WTC11 (cell line): ENCODE results near the gene TAAR2. TPM values are rescaled to one million over a fixed set of nuclear protein-coding genes. Genes with fewer than 3 reads are reported as not detected.

Experiments used
- ATAC-seq: fragments of 200-7000 bp; cut with Tn5 transposase; 2 replicates; pipeline ENCODE4 v1.10.0; 2021; ENCODE audit warnings: mild to moderate bottlenecking, moderate library complexity
- CTCF ChIA-PET: fragments of 300-600 bp; sonication (Branson Sonifier 250); formaldehyde crosslinking; loops from one replicate; lab custom pipeline; 2021; ENCODE audit warnings: antibody characterized with exemption; lab: Charles Lee
- POLR2A ChIA-PET: fragments of 350-600 bp; sonication (Branson Sonifier 250); formaldehyde crosslinking; loops from one replicate; lab custom pipeline; 2021; ENCODE audit warnings: antibody characterized with exemption; lab: Charles Lee
- DNase-seq: peaks from one replicate; pipeline ENCODE4 v3.0.0; 2021; ENCODE audit warnings: low spot score
- H3K27ac Mint-ChIP-seq: 2 replicates; pipeline ENCODE4 v1.8.0; 2021; ENCODE audit warnings: mixed read lengths
- H3K27me3 Mint-ChIP-seq: 2 replicates; pipeline ENCODE4 v1.8.0; 2021; ENCODE audit warnings: low read depth, mild to moderate bottlenecking, moderate library complexity, mixed read lengths
- H3K36me3 Mint-ChIP-seq: 2 replicates; pipeline ENCODE4 v1.8.0; 2021; ENCODE audit warnings: mixed read lengths
- H3K4me1 Mint-ChIP-seq: 2 replicates; pipeline ENCODE4 v1.8.0; 2022; ENCODE audit warnings: mixed read lengths
- H3K4me3 Mint-ChIP-seq: 2 replicates; pipeline ENCODE4 v1.8.0; 2021; ENCODE audit warnings: mild to moderate bottlenecking, moderate library complexity, mixed read lengths
- H3K9me3 Mint-ChIP-seq: 2 replicates; pipeline ENCODE4 v1.8.0; 2021; ENCODE audit warnings: mixed read lengths
- CDX4 ChIP-seq: fragments of 250-450 bp; sonication (Bioruptor Pico); IDR thresholded peaks from 2 replicates; pipeline ENCODE4 v1.9.0; 2021; ENCODE audit warnings: moderate library complexity, mild to moderate bottlenecking, inconsistent platforms, borderline replicate concordance
- ESRRA ChIP-seq: sonication (generic); formaldehyde crosslinking; IDR thresholded peaks from 2 replicates; pipeline ENCODE4 v1.8.1; 2022; ENCODE audit warnings: mild to moderate bottlenecking, missing genetic modification reagents, borderline replicate concordance
- FOXP1 ChIP-seq: sonication (generic); formaldehyde crosslinking; IDR thresholded peaks from 2 replicates; pipeline ENCODE4 v1.8.0; 2022; ENCODE audit warnings: missing genetic modification reagents, mild to moderate bottlenecking, moderate library complexity, borderline replicate concordance
- FOXP4 ChIP-seq: sonication (generic); formaldehyde crosslinking; IDR thresholded peaks from 2 replicates; pipeline ENCODE4 v1.8.0; 2022; ENCODE audit warnings: mild to moderate bottlenecking, missing genetic modification reagents
- OVOL2 ChIP-seq: fragments of 250-450 bp; sonication (Bioruptor Pico); IDR thresholded peaks from 2 replicates; pipeline ENCODE4 v1.9.0; 2021; ENCODE audit warnings: mild to moderate bottlenecking, borderline replicate concordance
- TEAD1 ChIP-seq: sonication (generic); formaldehyde crosslinking; IDR thresholded peaks from 2 replicates; pipeline ENCODE4 v1.8.0; 2022; ENCODE audit warnings: mild to moderate bottlenecking, missing genetic modification reagents
- ZNF121 ChIP-seq: sonication (generic); formaldehyde crosslinking; IDR thresholded peaks from 2 replicates; pipeline ENCODE4 v1.8.0; 2023; ENCODE audit warnings: missing genetic modification reagents
- ZNF219 ChIP-seq: sonication (generic); formaldehyde crosslinking; IDR thresholded peaks from 2 replicates; pipeline ENCODE4 v1.8.0; 2023; ENCODE audit warnings: missing genetic modification reagents, mild to moderate bottlenecking, borderline replicate concordance
- ZNF232 ChIP-seq: sonication (generic); formaldehyde crosslinking; IDR thresholded peaks from 2 replicates; pipeline ENCODE4 v1.8.0; 2022; ENCODE audit warnings: mild to moderate bottlenecking, missing genetic modification reagents
- ZNF263 ChIP-seq: sonication (generic); formaldehyde crosslinking; IDR thresholded peaks from 2 replicates; pipeline ENCODE4 v1.8.1; 2022; ENCODE audit warnings: low read depth, mild to moderate bottlenecking, moderate library complexity, missing genetic modification reagents
- ZNF416 ChIP-seq: fragments of 250-450 bp; sonication (Bioruptor Pico); IDR thresholded peaks from 2 replicates; pipeline ENCODE4 v1.9.0; 2021; ENCODE audit warnings: mild to moderate bottlenecking, inconsistent platforms
- ZSCAN18 ChIP-seq: fragments of 250-450 bp; sonication (Bioruptor Pico); IDR thresholded peaks from 2 replicates; pipeline ENCODE4 v2.1.2; 2022; ENCODE audit warnings: mild to moderate bottlenecking, moderate library complexity
- total RNA-seq: library from RNA; stranded (reverse); gene quantifications from 3 replicates; pipeline ENCODE4 v1.2.3, GENCODE V29; 2021
- TF ChIP-seq, protein P1 (sequence below): sonication (generic); formaldehyde crosslinking; IDR thresholded peaks from 2 replicates; pipeline ENCODE4 v1.8.1; 2022; ENCODE audit warnings: low read depth, mild to moderate bottlenecking, moderate library complexity, missing genetic modification reagents, borderline replicate concordance
- TF ChIP-seq, protein P2 (sequence below): sonication (generic); formaldehyde crosslinking; IDR thresholded peaks from 2 replicates; pipeline ENCODE4 v1.8.1; 2023; ENCODE audit warnings: mild to moderate bottlenecking, missing genetic modification reagents
- TF ChIP-seq, protein P3 (sequence below): sonication (generic); formaldehyde crosslinking; IDR thresholded peaks from 2 replicates; pipeline ENCODE4 v1.8.1; 2022; ENCODE audit warnings: mild to moderate bottlenecking, moderate library complexity, missing genetic modification reagents
- TF ChIP-seq, protein P4 (sequence below): sonication (generic); formaldehyde crosslinking; IDR thresholded peaks from 2 replicates; pipeline ENCODE4 v1.8.1; 2022; ENCODE audit warnings: mild to moderate bottlenecking, missing genetic modification reagents, moderate library complexity, borderline replicate concordance

The TAAR2 gene
- total RNA-seq, 1 experiment from 2014 or later = not detected

GRCh38 chr6:132664309-132665034 lies 40.4 kb upstream of the TAAR2 start:
- H3K27me3 Mint-ChIP-seq = no peaks in the 10 kb centered on the region
- no peak overlapping the region for H3K4me3 Mint-ChIP-seq
- ATAC-seq (no peak), DNase-seq (no peak)
- no peak overlapping the region for H3K27ac Mint-ChIP-seq
- peaks cover 20% of the 10 kb centered on the region for H3K36me3 Mint-ChIP-seq
- TF ChIP-seq ZNF121 (CRISPR knock-in tag) (no peak), ZNF416 (peak; percentile 91; the same call in 1 of the 2 replicates)
- peaks cover 17% of the 10 kb centered on the region for H3K4me1 Mint-ChIP-seq
- H3K9me3 Mint-ChIP-seq = peaks cover 24% of the 10 kb centered on the region
- CTCF ChIA-PET = no interaction called here
- POLR2A ChIA-PET = no interaction called here

DNA sequence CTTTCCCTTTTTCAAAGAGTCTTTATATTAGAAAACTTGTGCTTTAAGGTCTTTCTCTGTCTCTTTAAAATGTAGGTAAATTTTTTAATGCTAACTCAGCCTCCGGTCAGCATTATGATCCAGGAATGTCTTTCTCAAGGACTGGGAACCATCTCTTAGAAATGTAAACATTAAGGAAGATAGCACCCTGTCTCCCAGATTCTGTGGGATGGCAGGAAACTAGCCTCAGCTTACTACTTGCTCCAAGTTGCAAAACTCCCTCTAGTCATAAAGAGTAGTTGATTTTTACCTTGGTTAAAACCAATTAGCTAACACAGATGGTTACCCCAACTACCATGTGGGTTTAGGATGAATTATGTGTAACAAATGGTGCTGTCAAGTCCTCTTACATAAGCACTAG lies 39.6 kb upstream of the TAAR2 start:
- H3K27me3 Mint-ChIP-seq = no peaks in the 10 kb centered on the region
- no peak overlapping the region for H3K27ac Mint-ChIP-seq
- DNase-seq = no peak
- ChIA-PET POLR2A (no interaction called here), CTCF (no interaction called here)
- peaks cover 20% of the 10 kb centered on the region for H3K4me1 Mint-ChIP-seq
- TF ChIP-seq, protein P1, sequence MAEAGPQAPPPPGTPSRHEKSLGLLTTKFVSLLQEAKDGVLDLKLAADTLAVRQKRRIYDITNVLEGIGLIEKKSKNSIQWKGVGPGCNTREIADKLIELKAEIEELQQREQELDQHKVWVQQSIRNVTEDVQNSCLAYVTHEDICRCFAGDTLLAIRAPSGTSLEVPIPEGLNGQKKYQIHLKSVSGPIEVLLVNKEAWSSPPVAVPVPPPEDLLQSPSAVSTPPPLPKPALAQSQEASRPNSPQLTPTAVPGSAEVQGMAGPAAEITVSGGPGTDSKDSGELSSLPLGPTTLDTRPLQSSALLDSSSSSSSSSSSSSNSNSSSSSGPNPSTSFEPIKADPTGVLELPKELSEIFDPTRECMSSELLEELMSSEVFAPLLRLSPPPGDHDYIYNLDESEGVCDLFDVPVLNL = no peak
- TF ChIP-seq ZNF121 (CRISPR knock-in tag) = no peak
- TF ChIP-seq OVOL2 (CRISPR knock-in tag) = no peak
- TF ChIP-seq, protein P2, sequence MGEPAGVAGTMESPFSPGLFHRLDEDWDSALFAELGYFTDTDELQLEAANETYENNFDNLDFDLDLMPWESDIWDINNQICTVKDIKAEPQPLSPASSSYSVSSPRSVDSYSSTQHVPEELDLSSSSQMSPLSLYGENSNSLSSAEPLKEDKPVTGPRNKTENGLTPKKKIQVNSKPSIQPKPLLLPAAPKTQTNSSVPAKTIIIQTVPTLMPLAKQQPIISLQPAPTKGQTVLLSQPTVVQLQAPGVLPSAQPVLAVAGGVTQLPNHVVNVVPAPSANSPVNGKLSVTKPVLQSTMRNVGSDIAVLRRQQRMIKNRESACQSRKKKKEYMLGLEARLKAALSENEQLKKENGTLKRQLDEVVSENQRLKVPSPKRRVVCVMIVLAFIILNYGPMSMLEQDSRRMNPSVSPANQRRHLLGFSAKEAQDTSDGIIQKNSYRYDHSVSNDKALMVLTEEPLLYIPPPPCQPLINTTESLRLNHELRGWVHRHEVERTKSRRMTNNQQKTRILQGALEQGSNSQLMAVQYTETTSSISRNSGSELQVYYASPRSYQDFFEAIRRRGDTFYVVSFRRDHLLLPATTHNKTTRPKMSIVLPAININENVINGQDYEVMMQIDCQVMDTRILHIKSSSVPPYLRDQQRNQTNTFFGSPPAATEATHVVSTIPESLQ (CRISPR knock-in tag) = no peak
- no peak for TF ChIP-seq ZNF219 (CRISPR knock-in tag)
- TF ChIP-seq, protein P3, sequence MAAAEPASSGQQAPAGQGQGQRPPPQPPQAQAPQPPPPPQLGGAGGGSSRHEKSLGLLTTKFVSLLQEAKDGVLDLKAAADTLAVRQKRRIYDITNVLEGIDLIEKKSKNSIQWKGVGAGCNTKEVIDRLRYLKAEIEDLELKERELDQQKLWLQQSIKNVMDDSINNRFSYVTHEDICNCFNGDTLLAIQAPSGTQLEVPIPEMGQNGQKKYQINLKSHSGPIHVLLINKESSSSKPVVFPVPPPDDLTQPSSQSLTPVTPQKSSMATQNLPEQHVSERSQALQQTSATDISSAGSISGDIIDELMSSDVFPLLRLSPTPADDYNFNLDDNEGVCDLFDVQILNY (CRISPR knock-in tag) = no peak
- TF ChIP-seq, protein P4, sequence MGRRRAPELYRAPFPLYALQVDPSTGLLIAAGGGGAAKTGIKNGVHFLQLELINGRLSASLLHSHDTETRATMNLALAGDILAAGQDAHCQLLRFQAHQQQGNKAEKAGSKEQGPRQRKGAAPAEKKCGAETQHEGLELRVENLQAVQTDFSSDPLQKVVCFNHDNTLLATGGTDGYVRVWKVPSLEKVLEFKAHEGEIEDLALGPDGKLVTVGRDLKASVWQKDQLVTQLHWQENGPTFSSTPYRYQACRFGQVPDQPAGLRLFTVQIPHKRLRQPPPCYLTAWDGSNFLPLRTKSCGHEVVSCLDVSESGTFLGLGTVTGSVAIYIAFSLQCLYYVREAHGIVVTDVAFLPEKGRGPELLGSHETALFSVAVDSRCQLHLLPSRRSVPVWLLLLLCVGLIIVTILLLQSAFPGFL (CRISPR knock-in tag) = no peak
- no peak for TF ChIP-seq FOXP1 (CRISPR knock-in tag)
- no peak for TF ChIP-seq TEAD1 (CRISPR knock-in tag)
- TF ChIP-seq CDX4 (CRISPR knock-in tag) = no peak
- no peak for TF ChIP-seq FOXP4 (CRISPR knock-in tag)
- no peak for TF ChIP-seq ZSCAN18 (CRISPR knock-in tag)
- no peak for TF ChIP-seq ESRRA (CRISPR knock-in tag)
- TF ChIP-seq ZNF232 = no peak
- TF ChIP-seq ZNF263 (CRISPR knock-in tag) = no peak
- ATAC-seq = no peak
- peaks cover 24% of the 10 kb centered on the region for H3K9me3 Mint-ChIP-seq
- peaks cover 20% of the 10 kb centered on the region for H3K36me3 Mint-ChIP-seq
- H3K4me3 Mint-ChIP-seq = no peak overlapping the region
